Mammary epithelial cell (primary cell): Measurements from ENCODE around the gene NPDC1.

Experiments
- EZH2 ChIP-seq: IDR thresholded peaks from 2 replicates; pipeline ENCODE4 v1.6.1; 2012; ENCODE audit warnings: low read length, inconsistent platforms, borderline replicate concordance
- TF ChIP-seq, protein P1 (sequence below), 2 donors: IDR thresholded peaks in 1 of 2; conservative IDR thresholded peaks in 1 of 2; 2 replicates each; pipeline ENCODE4 v1.5.1; 2011 to 2012; ENCODE audit warnings: inconsistent platforms in 2 of 2, low read length in 2 of 2, mild to moderate bottlenecking in 2 of 2, control low read depth in 1 of 2, low read depth in 1 of 2; ENCODE audit not compliant: insufficient read depth in 1 of 2; ENCODE audit errors: extremely low read depth in 1 of 2

DNA sequence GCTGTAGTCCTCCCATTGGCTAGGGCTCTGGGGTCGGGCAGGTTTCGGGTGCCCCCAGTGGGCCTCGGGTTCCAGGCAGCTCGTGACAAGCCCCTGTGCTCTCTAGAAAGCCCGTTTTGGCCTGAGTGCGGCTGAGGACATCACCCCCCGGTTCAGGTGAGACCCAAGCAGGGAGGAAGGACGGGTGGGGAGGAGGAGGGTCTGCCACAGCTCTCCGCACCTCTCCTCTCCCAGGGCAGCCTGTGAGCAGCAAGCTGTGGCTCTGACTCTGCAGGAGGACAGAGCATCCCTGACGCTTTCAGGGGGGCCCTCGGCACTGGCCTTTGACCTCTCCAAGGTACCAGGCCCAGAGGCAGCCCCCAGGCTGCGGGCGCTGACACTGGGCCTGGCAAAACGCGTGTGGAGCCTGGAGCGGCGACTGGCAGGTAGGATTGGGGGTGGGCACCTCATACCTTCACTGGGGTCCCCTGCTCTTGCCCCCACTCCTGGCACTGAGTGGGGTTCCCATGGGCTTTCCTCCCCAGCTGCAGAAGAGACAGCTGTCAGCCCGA lies 53.1 kb downstream of the NPDC1 start:
- TF ChIP-seq, protein P1, sequence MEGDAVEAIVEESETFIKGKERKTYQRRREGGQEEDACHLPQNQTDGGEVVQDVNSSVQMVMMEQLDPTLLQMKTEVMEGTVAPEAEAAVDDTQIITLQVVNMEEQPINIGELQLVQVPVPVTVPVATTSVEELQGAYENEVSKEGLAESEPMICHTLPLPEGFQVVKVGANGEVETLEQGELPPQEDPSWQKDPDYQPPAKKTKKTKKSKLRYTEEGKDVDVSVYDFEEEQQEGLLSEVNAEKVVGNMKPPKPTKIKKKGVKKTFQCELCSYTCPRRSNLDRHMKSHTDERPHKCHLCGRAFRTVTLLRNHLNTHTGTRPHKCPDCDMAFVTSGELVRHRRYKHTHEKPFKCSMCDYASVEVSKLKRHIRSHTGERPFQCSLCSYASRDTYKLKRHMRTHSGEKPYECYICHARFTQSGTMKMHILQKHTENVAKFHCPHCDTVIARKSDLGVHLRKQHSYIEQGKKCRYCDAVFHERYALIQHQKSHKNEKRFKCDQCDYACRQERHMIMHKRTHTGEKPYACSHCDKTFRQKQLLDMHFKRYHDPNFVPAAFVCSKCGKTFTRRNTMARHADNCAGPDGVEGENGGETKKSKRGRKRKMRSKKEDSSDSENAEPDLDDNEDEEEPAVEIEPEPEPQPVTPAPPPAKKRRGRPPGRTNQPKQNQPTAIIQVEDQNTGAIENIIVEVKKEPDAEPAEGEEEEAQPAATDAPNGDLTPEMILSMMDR (conservative IDR thresholded peaks at IDR 0.05 in 1 of 2, IDR thresholded peaks at IDR 0.05 in 1 of 2; ENCODE audit: extremely low read depth in 1 of 2, insufficient read depth in 1 of 2, low read depth in 1 of 2, low read length in 2 of 2) = no peak
- no peak for TF ChIP-seq EZH2
